ENCODE data around the gene VAV3.
"Not testable (repeated sequence)": the region's sequence is repeated elsewhere in the genome, so short reads cannot be mapped to it uniquely, and the experiment has no call there.

The VAV3 gene

DNA sequence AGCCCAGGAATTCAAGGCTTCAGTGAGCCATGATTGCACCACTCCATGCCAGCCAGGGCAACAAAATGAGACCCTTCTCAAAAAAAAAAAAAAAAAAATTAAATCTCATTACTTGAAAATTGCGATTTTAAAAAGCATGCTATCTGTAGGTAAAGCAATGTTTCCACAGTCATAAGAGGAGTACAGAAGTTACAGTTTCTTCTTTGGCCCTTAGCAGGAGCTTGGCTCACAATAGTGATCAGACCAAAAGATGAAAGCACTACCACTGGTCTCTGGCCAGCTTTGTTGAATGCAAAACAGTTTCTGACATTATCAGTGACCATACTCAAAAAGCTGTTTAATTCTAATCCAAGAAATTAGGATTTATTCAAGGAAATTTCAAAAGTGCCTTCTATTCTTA, 31.2 kb downstream of the VAV3 start:
- no peak for FAIRE-seq

GRCh38 chr1:107930292-107930691, 34.7 kb downstream of the VAV3 start:
- FAIRE-seq: no peak

GRCh38 chr1:107927820-107928219, 37.2 kb downstream of the VAV3 start:
- no peak for FAIRE-seq

GRCh38 chr1:107926436-107927080, 38.4 kb downstream of the VAV3 start:
- no peak for FAIRE-seq

DNA sequence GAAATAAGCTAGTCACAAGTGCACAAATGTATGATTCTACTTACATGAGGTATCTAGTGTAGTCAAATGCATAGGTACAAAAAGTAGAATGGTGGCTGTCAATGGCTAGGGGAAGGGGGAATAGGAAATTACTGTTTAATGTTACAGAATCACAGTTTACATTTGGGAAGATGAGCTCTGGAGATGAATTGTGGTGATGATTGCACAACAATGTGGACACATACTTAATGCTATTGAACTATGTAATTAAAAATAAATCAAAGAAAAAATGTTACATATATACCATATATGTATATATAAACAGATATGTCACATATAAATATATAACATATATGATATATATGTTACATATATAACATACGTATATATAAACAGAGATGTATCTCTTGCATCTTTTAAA, 39.4 kb downstream of the VAV3 start:
- FAIRE-seq: no peak

DNA sequence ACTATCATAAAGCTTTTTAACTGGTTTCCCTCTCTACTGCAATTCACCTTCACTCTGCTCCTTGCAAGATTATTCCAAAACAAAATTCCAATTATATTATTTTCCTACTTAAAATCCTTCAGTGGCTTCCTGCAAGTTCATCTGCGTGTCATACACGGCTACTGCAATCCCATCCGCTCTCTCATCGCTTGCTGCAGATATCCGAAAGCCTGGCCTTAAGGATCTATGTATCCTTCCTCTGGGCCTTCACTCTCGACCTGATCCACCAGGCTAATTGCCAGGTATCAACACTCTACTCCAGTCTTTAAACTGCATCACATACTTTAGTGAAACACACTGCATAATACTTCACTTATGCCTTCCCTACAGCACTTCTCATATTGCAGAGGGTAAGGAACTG, 44.0 kb downstream of the VAV3 start:
- no peak for FAIRE-seq

DNA sequence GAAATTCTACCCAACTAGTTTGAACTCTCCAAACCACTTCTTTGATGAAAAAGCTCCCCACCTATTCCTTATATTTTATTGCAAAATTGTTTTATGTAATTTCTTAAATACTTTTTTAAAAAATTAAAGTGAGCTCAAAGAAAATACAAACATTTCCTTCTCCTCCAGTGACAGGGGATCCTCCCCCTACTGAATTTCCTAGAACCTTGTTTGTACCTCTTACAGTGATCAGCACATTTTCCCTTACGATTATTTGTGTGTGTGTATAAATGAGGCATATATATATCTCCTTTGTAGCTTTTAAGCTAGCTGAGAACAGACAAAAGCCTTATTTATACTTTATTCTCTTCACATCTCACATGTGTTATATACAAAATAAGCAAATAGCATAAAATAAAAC, 44.4 kb downstream of the VAV3 start:
- FAIRE-seq: no peak

GRCh38 chr1:107919953-107920352, 45.0 kb downstream of the VAV3 start:
- FAIRE-seq: no peak

DNA sequence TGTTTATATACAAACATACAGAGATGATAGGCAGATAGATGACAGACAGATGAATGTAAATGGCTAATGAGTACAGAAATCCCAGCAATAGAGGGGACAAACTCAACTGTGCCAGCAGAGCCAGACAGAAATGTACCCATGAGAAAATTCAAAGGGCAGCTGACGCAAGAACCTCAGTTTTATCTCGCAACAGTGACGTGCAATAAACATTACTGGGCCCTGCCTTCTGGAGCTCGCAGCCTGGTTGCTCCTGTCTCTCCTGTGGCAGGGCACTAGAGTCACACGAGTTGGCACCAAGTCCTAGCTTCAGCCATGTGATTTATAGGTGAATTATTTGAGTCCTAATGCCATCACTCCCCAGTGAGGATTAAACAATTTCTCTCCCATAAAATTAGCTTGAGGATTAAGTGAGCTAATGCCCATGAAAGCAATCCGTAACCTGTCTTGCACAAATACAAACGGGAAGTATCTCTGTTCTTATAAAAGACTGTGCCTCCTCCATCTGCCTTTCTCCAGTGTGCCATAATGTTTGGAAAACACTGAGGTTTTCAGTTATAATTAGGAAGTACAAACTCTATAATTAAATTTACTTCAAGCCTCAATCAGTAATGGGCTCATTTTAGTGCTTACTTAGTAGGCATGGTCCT, 50.7 kb downstream of the VAV3 start:
- no peak for FAIRE-seq

- no peak for FAIRE-seq
These were observed 52.3 kb downstream of the VAV3 start for GRCh38 chr1:107912656-107913055.

DNA sequence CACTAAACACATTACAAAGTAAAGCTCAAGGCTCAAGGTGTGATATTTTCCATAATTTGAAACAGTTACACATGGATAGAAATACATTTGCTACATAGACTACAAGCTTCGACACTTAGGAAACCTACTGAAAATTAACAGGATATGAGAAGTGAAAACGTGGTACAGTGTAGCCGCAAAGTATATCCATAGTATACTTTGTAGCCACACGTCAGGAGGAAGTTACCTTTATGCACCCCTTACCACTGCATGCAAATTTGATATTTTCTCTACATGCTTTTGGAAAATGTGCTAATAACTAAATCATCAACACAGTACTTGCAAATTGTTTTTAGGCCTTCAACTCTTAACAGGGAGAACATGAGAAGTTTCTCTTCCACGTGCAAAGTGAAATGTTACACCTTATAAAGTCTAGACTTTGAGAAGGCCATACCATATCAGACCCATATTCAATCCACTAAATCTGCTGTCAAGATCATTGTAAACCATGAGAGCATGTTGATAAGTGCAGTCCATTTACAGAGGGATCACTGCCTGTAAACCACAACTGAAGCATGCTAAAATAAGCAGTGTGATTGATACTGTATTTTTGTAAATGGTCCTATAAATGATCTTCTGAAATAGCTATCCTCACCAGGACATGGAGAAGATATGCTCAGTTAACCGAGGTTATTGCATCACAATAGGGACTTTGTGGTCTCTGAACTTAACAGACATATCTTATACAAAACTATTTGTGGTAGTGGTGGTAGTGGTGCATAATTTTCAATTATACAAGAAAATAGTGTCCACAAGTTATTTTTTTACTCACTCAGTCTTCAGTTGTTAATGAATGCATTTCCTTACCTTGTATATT, 64.7 kb downstream of the VAV3 start:
- FAIRE-seq: no peak

GRCh38 chr1:107899655-107900054, 65.3 kb downstream of the VAV3 start:
- no peak for FAIRE-seq

DNA sequence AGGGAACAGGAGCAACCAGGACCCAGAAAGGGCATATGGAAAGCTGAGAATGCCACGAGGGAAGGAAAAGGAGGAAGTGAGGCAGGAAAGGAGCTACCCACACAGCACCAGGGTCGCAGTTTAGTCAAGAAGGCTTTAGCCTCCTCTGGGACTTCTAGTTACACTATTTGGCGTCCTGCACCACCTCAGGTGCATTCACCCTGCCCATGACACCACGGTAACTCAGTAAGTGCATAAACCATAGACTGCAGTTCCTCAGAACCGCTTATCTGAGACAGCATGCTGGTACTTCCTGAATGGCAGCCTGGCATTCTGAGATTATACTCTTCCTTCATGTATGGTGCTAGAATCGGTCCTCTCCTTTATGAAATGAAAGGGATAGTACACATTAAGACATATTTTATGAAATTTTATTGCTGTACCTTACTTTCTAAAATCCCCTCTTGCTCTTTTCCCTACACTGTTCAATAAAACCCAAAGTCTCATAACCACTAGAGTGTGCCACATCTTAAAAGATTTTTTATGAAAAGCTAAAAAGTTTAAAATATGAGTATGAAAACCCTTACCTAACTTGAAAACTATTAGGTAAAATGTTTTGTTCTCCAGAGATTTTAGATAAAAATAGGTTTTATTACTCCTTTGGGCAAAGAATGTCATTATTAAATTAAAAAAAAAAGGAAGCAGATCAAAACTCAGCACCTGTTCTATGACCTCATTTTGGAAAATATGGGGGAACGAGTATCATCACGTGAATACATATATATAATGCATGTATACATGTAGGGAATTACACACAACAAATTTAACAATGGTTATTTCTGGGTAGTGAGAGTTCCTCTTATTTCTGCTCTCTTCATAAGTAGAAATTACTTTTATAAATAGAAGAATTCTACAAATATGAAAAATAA, 67.3 kb downstream of the VAV3 start:
- no peak for FAIRE-seq

DNA sequence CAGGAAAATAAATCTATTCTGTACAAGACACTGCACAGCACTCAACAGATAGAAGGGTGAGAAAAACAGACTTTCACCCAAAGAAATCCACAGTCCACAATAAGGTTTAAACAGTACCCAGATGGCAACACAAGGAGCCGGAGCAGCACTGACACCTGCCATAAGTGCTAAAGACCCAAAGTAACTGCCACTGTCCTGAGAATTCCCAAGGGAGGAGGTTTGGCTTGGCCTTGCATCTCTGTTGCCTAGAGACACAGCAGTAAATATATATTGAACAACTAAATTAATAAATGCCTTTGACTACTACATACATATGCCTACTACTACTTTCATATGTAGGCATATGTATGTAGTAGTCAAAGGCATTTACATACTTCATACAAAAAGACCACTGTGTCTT, 68.0 kb downstream of the VAV3 start:
- no peak for FAIRE-seq

DNA sequence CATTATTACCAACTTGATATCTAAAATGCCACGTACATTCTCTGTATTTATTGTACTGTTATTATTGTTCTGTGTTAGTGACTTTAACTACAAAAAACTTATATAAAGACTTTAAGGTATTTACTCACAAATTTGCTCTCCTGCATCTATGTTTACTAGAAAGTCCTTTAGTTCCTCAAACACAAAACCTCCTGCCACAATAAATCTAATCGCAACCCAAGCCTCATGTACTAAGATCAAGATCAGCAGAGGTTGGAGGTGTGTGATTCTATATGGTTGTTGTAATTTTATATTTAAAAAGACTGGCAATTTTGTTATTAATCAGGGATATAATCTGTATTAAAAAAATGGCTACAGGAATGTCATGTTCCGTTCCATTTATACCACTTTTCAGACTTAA, 68.6 kb downstream of the VAV3 start:
- no peak for FAIRE-seq

DNA sequence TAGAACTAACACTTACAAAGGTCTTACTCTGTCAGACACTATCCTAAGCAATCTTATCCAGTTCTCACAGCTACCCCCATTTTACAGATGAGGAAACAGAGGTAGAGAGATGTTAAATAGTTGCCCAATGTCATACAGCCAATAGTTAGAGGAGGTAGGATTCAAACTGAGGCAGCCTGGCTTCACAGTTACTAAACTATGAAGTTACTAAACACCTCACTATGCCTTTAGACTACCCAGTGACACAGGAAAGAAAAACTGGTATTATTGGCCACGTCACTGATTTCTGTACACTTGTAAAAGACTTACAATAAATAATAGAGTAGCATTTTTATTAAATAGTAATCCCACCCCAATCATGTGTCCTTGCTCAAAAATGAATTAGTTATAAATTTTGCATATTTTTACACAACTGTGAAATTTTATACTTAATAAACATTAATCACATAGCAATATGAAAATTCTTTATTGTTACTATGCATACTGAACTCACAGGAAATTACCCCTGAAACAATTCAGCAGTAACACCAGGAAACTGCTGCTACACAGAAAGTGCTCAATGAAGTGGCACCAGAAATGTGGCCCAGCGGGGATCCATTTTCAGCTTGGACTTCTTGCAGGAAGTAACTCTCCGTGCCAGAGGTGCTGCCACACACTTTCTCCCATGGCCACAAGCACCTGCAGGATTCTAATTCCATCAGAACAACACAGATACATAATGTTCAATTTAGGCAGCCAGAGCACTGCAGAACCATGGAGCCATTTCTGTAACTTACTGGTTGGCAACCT, 69.4 kb downstream of the VAV3 start:
- FAIRE-seq: no peak

- FAIRE-seq: no peak
These were observed 70.4 kb downstream of the VAV3 start for GRCh38 chr1:107894605-107895004.

GRCh38 chr1:107893350-107893749, 71.6 kb downstream of the VAV3 start:
- not testable (repeated sequence) for FAIRE-seq

GRCh38 chr1:107889524-107889923, 75.5 kb downstream of the VAV3 start:
- FAIRE-seq: no peak

- FAIRE-seq: no peak
These were observed 81.4 kb downstream of the VAV3 start for GRCh38 chr1:107883562-107883961.

GRCh38 chr1:107879927-107880326, 85.1 kb downstream of the VAV3 start:
- FAIRE-seq: no peak

GRCh38 chr1:107879346-107879745, 85.6 kb downstream of the VAV3 start:
- no peak for FAIRE-seq
